Gastrocnemius medialis (tissue), 4 donors: Measurements from ENCODE around the gene SGPP2.

Source experiments
- POLR2A ChIP-seq, 2 donors: fragments of 450-650 bp; IDR thresholded peaks; one replicate each; pipeline ENCODE4 v1.6.1; 2017; ENCODE audit warnings: antibody characterized with exemption in 2 of 2, mild to moderate bottlenecking in 2 of 2, moderate library complexity in 2 of 2
- TF ChIP-seq, protein P1 (sequence below), 5 experiments: fragments of 450-650 bp in 3 of 5; fragments of 200-600 bp in 2 of 5; sonication (generic) in 2 of 5; IDR thresholded peaks in 4 of 5; conservative IDR thresholded peaks in 1 of 5; 1 replicate in 4 of 5; 2 replicates in 1 of 5; pipeline ENCODE4 v1.5.1; 2016 to 2019; ENCODE audit warnings: antibody characterized with exemption in 5 of 5, mild to moderate bottlenecking in 3 of 5, moderate library complexity in 3 of 5

- TF ChIP-seq, protein P1, sequence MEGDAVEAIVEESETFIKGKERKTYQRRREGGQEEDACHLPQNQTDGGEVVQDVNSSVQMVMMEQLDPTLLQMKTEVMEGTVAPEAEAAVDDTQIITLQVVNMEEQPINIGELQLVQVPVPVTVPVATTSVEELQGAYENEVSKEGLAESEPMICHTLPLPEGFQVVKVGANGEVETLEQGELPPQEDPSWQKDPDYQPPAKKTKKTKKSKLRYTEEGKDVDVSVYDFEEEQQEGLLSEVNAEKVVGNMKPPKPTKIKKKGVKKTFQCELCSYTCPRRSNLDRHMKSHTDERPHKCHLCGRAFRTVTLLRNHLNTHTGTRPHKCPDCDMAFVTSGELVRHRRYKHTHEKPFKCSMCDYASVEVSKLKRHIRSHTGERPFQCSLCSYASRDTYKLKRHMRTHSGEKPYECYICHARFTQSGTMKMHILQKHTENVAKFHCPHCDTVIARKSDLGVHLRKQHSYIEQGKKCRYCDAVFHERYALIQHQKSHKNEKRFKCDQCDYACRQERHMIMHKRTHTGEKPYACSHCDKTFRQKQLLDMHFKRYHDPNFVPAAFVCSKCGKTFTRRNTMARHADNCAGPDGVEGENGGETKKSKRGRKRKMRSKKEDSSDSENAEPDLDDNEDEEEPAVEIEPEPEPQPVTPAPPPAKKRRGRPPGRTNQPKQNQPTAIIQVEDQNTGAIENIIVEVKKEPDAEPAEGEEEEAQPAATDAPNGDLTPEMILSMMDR (IDR thresholded peaks at IDR 0.05 in 4 of 5, conservative IDR thresholded peaks at IDR 0.05 in 1 of 5), result no peak
- no peak for TF ChIP-seq POLR2A (IDR thresholded peaks at IDR 0.05)
Observed at GRCh38 chr2:222431869-222432268, 7.5 kb downstream of the SGPP2 start.
